HEK293 (cell line): ENCODE measurements around the gene TMC5.

Source experiments
- CTCF ChIA-PET: fragments of 350-600 bp; formaldehyde crosslinking; extraction: SDS; loops from one replicate; lab custom pipeline; 2021; ENCODE audit warnings: antibody characterized with exemption; lab: Yijun Ruan, JAX
- POLR2A ChIA-PET: fragments of 300-600 bp; formaldehyde crosslinking; extraction: SDS; loops from one replicate; lab custom pipeline; 2020; ENCODE audit warnings: antibody characterized with exemption, inconsistent platforms; lab: Yijun Ruan, JAX
- H3K27ac ChIP-seq: fragments of 200-500 bp; sonication (Bioruptor generic); 2 replicates; pipeline ENCODE4 v1.5.1; 2014; ENCODE audit warnings: low read depth, low read length, control low read depth, inconsistent platforms; ENCODE audit errors: extremely low read depth
- H3K36me3 ChIP-seq, 2 experiments: fragments of 200-500 bp in 1 of 2; sonication (Bioruptor generic) in 1 of 2; 1 replicate in 1 of 2; 2 replicates in 1 of 2; pipeline ENCODE4 v1.5.1; 2014 to 2017; ENCODE audit warnings: inconsistent platforms in 2 of 2, low read length in 2 of 2; ENCODE audit not compliant: control insufficient read depth in 2 of 2, insufficient read depth in 1 of 2
- H3K4me1 ChIP-seq: fragments of 200-500 bp; sonication (Bioruptor generic); 2 replicates; pipeline ENCODE4 v1.5.1; 2014; ENCODE audit warnings: mild to moderate bottlenecking, low read length, inconsistent platforms; ENCODE audit not compliant: control insufficient read depth, insufficient read depth
- H3K4me3 ChIP-seq: 2 replicates; pipeline ENCODE4 v1.5.1; 2011; ENCODE audit warnings: low read depth, mild to moderate bottlenecking, control low read depth, low read length, moderate library complexity
- H3K9me3 ChIP-seq: fragments of 200-500 bp; sonication (Bioruptor generic); 2 replicates; pipeline ENCODE4 v1.5.1; 2014; ENCODE audit warnings: low read depth, low read length, inconsistent platforms; ENCODE audit not compliant: control insufficient read depth, insufficient read depth
- EGR2 ChIP-seq: fragments of 450-650 bp; formaldehyde crosslinking; IDR thresholded peaks from 2 replicates; pipeline ENCODE4 v1.5.1; 2016; ENCODE audit warnings: low read depth, missing biosample characterization, missing genetic modification characterization
- GLI4 ChIP-seq: fragments of 450-650 bp; formaldehyde crosslinking; IDR thresholded peaks from 2 replicates; pipeline ENCODE4 v1.5.1; 2016; ENCODE audit warnings: missing biosample characterization, missing genetic modification characterization
- IKZF3 ChIP-seq: fragments of 450-650 bp; IDR thresholded peaks from 2 replicates; pipeline ENCODE4 v1.5.0; 2018; ENCODE audit warnings: missing biosample characterization, mild to moderate bottlenecking, missing genetic modification characterization, moderate library complexity
- KLF8 ChIP-seq: fragments of 450-650 bp; formaldehyde crosslinking; IDR thresholded peaks from 2 replicates; pipeline ENCODE4 v1.5.1; 2016; ENCODE audit warnings: missing biosample characterization, missing genetic modification characterization
- OVOL3 ChIP-seq: fragments of 450-650 bp; formaldehyde crosslinking; IDR thresholded peaks from 2 replicates; pipeline ENCODE4 v1.5.1; 2016; ENCODE audit warnings: missing biosample characterization, missing genetic modification characterization
- PRDM4 ChIP-seq: fragments of 450-650 bp; formaldehyde crosslinking; IDR thresholded peaks from 2 replicates; pipeline ENCODE4 v1.5.1; 2017; ENCODE audit warnings: missing biosample characterization, missing genetic modification characterization
- PRDM6 ChIP-seq: fragments of 450-650 bp; formaldehyde crosslinking; IDR thresholded peaks from 2 replicates; pipeline ENCODE4 v1.5.1; 2017; ENCODE audit warnings: missing biosample characterization, missing genetic modification characterization
- SP2 ChIP-seq: fragments of 450-650 bp; formaldehyde crosslinking; IDR thresholded peaks from 2 replicates; pipeline ENCODE4 v1.5.1; 2016; ENCODE audit warnings: missing biosample characterization, missing genetic modification characterization
- YY1 ChIP-seq: fragments of 450-650 bp; formaldehyde crosslinking; IDR thresholded peaks from 2 replicates; pipeline ENCODE4 v1.5.1; 2018; ENCODE audit warnings: missing biosample characterization, missing genetic modification characterization
- YY2 ChIP-seq: fragments of 450-650 bp; formaldehyde crosslinking; IDR thresholded peaks from 2 replicates; pipeline ENCODE4 v1.5.1; 2016; ENCODE audit warnings: missing biosample characterization, missing genetic modification characterization
- ZIC2 ChIP-seq: fragments of 450-650 bp; formaldehyde crosslinking; IDR thresholded peaks from 2 replicates; pipeline ENCODE4 v1.5.1; 2016; ENCODE audit warnings: missing biosample characterization, missing genetic modification characterization
- ZNF132 ChIP-seq: fragments of 450-650 bp; formaldehyde crosslinking; IDR thresholded peaks from 2 replicates; pipeline ENCODE4 v1.5.1; 2017; ENCODE audit warnings: missing biosample characterization, missing genetic modification characterization, borderline replicate concordance
- ZNF184 ChIP-seq: fragments of 450-650 bp; IDR thresholded peaks from 2 replicates; pipeline ENCODE4 v1.5.1; 2018; ENCODE audit warnings: missing biosample characterization, mild to moderate bottlenecking, missing genetic modification characterization
- ZNF266 ChIP-seq: fragments of 450-650 bp; formaldehyde crosslinking; IDR thresholded peaks from 2 replicates; pipeline ENCODE4 v1.5.1; 2016; ENCODE audit warnings: missing biosample characterization, missing genetic modification characterization, low read depth
- ZNF341 ChIP-seq: fragments of 450-650 bp; formaldehyde crosslinking; IDR thresholded peaks from 2 replicates; pipeline ENCODE4; 2016; ENCODE audit warnings: low read depth, missing biosample characterization, missing genetic modification characterization
- ZNF362 ChIP-seq: fragments of 450-650 bp; formaldehyde crosslinking; IDR thresholded peaks from 2 replicates; pipeline ENCODE4 v1.5.1; 2016; ENCODE audit warnings: missing biosample characterization, missing genetic modification characterization
- ZNF48 ChIP-seq: fragments of 450-650 bp; formaldehyde crosslinking; IDR thresholded peaks from 2 replicates; pipeline ENCODE4 v1.5.1; 2016; ENCODE audit warnings: missing biosample characterization, missing genetic modification characterization
- ZNF510 ChIP-seq: fragments of 450-650 bp; formaldehyde crosslinking; IDR thresholded peaks from 2 replicates; pipeline ENCODE4 v1.5.1; 2018; ENCODE audit warnings: mild to moderate bottlenecking, missing genetic modification characterization, missing biosample characterization; ENCODE audit not compliant: insufficient replicate concordance
- ZNF548 ChIP-seq: fragments of 450-650 bp; formaldehyde crosslinking; IDR thresholded peaks from 2 replicates; pipeline ENCODE4 v1.5.1; 2016; ENCODE audit warnings: missing biosample characterization, missing genetic modification characterization
- ZNF654 ChIP-seq: fragments of 450-650 bp; formaldehyde crosslinking; IDR thresholded peaks from 2 replicates; pipeline ENCODE4 v1.5.1; 2016; ENCODE audit warnings: low read depth, missing biosample characterization, missing genetic modification characterization
- ZNF830 ChIP-seq: fragments of 450-650 bp; IDR thresholded peaks from 2 replicates; pipeline ENCODE4 v1.5.0; 2018; ENCODE audit warnings: missing biosample characterization, missing genetic modification characterization, low read depth, mild to moderate bottlenecking, moderate library complexity
- ZNF837 ChIP-seq: fragments of 450-650 bp; formaldehyde crosslinking; IDR thresholded peaks from 2 replicates; pipeline ENCODE4 v1.5.1; 2016; ENCODE audit warnings: missing biosample characterization, missing genetic modification characterization
- ZSCAN16 ChIP-seq: fragments of 450-650 bp; formaldehyde crosslinking; IDR thresholded peaks from 2 replicates; pipeline ENCODE4 v1.5.1; 2016; ENCODE audit warnings: missing biosample characterization, missing genetic modification characterization
- ZSCAN23 ChIP-seq: fragments of 450-650 bp; formaldehyde crosslinking; IDR thresholded peaks from 2 replicates; pipeline ENCODE4 v1.5.1; 2016; ENCODE audit warnings: missing biosample characterization, missing genetic modification characterization

The TMC5 gene

DNA sequence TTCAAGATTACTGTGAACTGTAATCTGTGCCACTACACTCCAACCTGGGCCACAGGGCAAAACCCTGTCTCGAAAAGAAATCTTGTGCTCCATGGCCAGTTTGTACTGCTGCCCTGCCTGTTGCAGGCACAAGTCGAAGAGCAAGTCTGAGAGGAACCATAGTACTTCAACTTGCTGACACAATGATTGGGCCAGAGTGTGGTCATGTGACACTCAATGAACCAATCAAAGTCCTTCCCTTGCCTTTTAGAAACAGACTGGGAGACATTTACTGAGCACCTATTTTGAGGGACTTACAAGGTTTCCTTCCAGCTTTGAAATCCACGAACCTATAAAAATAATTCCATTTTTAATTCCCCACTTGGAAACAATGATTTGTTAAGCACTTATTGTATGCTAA lies 39.8 kb upstream of the TMC5 start:
- POLR2A ChIA-PET = no interaction called here
- H3K27ac ChIP-seq = no peak overlapping the region
- TF ChIP-seq ZNF510 (tag by site-specific recombination) (no peak), ZNF341 (tag by site-specific recombination) (no peak)
- no peak overlapping the region for H3K4me3 ChIP-seq
- no peaks in the 10 kb centered on the region for H3K36me3 ChIP-seq
- H3K9me3 ChIP-seq = no peaks in the 10 kb centered on the region
- H3K4me1 ChIP-seq = peaks cover 7% of the 10 kb centered on the region
- CTCF ChIA-PET = interaction anchor here (1.2 to 1.7 kb wide), 2 partner anchors 200 to 292 kb away, joined by 4 to 6 read pairs; no protein-coding TSS in a partner anchor

DNA sequence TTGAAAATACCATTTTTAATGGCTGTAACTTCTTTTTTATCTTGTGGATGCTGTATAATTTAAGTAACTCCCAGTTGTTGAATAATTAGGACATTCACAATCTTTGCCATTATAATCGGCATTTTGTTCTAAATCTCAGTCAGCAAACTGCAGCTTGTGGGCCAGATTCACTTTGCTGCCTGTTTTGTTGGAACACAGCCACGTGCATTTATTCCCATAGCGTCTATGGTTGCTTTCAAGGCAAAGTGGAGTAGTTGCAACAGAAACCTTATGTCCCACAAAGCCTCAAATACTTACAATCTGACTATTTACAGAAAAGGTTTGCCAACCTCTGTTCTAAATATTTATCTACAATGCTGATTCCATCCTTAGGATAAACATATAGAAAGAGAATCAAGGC lies 39.2 kb upstream of the TMC5 start:
- Histone ChIP-seq H3K27ac (no peak overlapping the region), H3K4me3 (no peak overlapping the region), H3K4me1 (peaks cover 11% of the 10 kb centered on the region), H3K36me3 (no peaks in the 10 kb centered on the region), H3K9me3 (no peaks in the 10 kb centered on the region)
- TF ChIP-seq ZNF837 (tag by site-specific recombination) (no peak), SP2 (tag by site-specific recombination) (no peak), ZIC2 (tag by site-specific recombination) (no peak), ZNF548 (no peak), YY2 (tag by site-specific recombination) (no peak), YY1 (tag by site-specific recombination) (no peak), ZNF830 (no peak), GLI4 (tag by site-specific recombination) (no peak), EGR2 (tag by site-specific recombination) (no peak)
- ChIA-PET POLR2A (interaction anchor here (0.7 kb wide), 1 partner anchor 576 kb away, joined by 11 read pairs; no protein-coding TSS in a partner anchor), CTCF (interaction anchor here (1.2 kb wide), 1 partner anchor 293 kb away, joined by 6 read pairs; no protein-coding TSS in a partner anchor)

DNA sequence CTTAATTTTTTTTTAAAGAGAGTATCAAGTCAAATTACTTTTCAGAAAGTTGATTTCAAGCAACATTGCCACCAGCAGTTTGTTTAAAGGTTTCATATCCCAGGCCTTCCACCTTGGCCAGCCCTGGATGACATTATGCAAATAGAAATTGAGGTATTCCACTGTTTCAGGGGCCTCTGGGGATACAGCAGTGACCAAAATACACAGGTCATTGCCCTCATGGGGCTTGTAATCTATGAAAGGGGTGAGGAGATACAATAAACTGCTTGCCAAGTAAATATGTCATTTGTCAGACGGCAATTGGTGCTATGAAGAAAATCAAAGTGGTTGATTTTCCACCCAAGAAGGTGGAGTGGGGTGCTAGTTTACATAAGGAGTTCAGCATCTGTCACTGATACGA lies 37.8 kb upstream of the TMC5 start:
- H3K27ac ChIP-seq = no peak overlapping the region
- TF ChIP-seq ZNF132 (tag by site-specific recombination) (no peak), PRDM6 (tag by site-specific recombination) (peak; percentile 67)
- no peak overlapping the region for H3K4me3 ChIP-seq
- H3K9me3 ChIP-seq = no peaks in the 10 kb centered on the region
- ChIA-PET CTCF (interaction anchor here (3.2 kb wide), 1 partner anchor 123 kb away, joined by 14 read pairs; no protein-coding TSS in a partner anchor), POLR2A (no interaction called here)
- H3K4me1 ChIP-seq = peaks cover 11% of the 10 kb centered on the region
- H3K36me3 ChIP-seq = no peaks in the 10 kb centered on the region

- H3K9me3 ChIP-seq = no peaks in the 10 kb centered on the region
- ChIA-PET POLR2A (no interaction called here), CTCF (interaction anchor here (1.1 to 3.2 kb wide), 2 partner anchors 122 to 201 kb away, joined by 4 to 14 read pairs; no protein-coding TSS in a partner anchor)
- H3K36me3 ChIP-seq = no peaks in the 10 kb centered on the region
- H3K4me3 ChIP-seq = no peak overlapping the region
- H3K27ac ChIP-seq = no peak overlapping the region
- peaks cover 11% of the 10 kb centered on the region for H3K4me1 ChIP-seq
- no peak for TF ChIP-seq ZNF654 (tag by site-specific recombination)
- TF ChIP-seq ZNF184 = no peak
- no peak for TF ChIP-seq ZNF266
- TF ChIP-seq EGR2 (tag by site-specific recombination) = no peak
- no peak for TF ChIP-seq ZSCAN23 (tag by site-specific recombination)
- TF ChIP-seq IKZF3 = no peak
- no peak for TF ChIP-seq ZSCAN16 (tag by site-specific recombination)
- no peak for TF ChIP-seq OVOL3 (tag by site-specific recombination)
- TF ChIP-seq ZNF362 = no peak
- no peak for TF ChIP-seq PRDM4 (tag by site-specific recombination)
- TF ChIP-seq ZNF48 = no peak
- no peak for TF ChIP-seq KLF8
Measured at GRCh38 chr16:19380328-19380727, 37.4 kb upstream of the TMC5 start.
